Thyroid gland (tissue), 4 donors: ENCODE measurements around the gene ZBTB7B.

ENCODE experiments used
- POLR2A ChIP-seq, 2 donors: fragments of 450-650 bp; IDR thresholded peaks; one replicate each; pipeline ENCODE4 v1.6.1; 2017; ENCODE audit warnings: antibody characterized with exemption in 2 of 2, mild to moderate bottlenecking in 2 of 2, moderate library complexity in 1 of 2
- TF ChIP-seq, protein P1 (sequence below), 6 experiments: fragments of 200-600 bp in 3 of 6; fragments of 450-650 bp in 3 of 6; sonication (generic) in 3 of 6; IDR thresholded peaks; one replicate each; pipeline ENCODE4 v1.5.1; 2016 to 2019; ENCODE audit warnings: antibody characterized with exemption in 6 of 6, mild to moderate bottlenecking in 2 of 6, inconsistent platforms in 1 of 6, moderate library complexity in 1 of 6

- TF ChIP-seq, protein P1, sequence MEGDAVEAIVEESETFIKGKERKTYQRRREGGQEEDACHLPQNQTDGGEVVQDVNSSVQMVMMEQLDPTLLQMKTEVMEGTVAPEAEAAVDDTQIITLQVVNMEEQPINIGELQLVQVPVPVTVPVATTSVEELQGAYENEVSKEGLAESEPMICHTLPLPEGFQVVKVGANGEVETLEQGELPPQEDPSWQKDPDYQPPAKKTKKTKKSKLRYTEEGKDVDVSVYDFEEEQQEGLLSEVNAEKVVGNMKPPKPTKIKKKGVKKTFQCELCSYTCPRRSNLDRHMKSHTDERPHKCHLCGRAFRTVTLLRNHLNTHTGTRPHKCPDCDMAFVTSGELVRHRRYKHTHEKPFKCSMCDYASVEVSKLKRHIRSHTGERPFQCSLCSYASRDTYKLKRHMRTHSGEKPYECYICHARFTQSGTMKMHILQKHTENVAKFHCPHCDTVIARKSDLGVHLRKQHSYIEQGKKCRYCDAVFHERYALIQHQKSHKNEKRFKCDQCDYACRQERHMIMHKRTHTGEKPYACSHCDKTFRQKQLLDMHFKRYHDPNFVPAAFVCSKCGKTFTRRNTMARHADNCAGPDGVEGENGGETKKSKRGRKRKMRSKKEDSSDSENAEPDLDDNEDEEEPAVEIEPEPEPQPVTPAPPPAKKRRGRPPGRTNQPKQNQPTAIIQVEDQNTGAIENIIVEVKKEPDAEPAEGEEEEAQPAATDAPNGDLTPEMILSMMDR (IDR thresholded peaks at IDR 0.05) = no peak
- TF ChIP-seq POLR2A (IDR thresholded peaks at IDR 0.05) = no peak
These were observed 30.3 kb downstream of the ZBTB7B start for GRCh38 chr1:155032886-155033285.
